ENCODE measurements around the gene TNC.

The TNC gene

DNA sequence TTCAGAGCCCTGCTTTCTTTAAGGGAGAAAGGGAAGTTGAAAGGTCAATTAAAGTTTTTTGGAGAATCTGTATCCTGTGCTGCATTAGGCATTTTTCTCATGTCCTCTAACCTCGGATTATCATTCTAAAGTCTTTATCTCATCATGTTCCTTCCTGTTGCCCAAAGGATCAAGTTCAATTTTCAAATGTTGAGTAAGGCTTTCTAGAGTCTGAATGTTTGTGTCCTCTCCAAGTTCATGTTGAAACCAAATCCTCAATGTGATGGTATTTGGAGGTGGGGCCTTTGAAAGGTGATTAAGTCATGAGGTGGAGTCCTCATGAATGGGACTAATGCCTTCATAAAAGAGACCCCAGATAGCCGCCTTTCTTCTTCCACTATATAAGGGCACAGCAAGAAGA lies 20.2 kb upstream of the TNC start:
- H2AFZ ChIP-seq (ENCODE audit: low read depth, low read length, severe bottlenecking): no peak overlapping the region
- no peak overlapping the region for H3K9ac ChIP-seq (ENCODE audit: low read length)
- no peaks in the 10 kb centered on the region for H3K79me2 ChIP-seq (ENCODE audit: insufficient read depth, low read length)
- no peak overlapping the region for H3K4me2 ChIP-seq (ENCODE audit: low read depth, low read length, poor library complexity, severe bottlenecking)
- no peak for TF ChIP-seq EZH2phosphoT487 (conservative IDR thresholded peaks at IDR 0.05; ENCODE audit: low read length)
- TF ChIP-seq, protein P1, sequence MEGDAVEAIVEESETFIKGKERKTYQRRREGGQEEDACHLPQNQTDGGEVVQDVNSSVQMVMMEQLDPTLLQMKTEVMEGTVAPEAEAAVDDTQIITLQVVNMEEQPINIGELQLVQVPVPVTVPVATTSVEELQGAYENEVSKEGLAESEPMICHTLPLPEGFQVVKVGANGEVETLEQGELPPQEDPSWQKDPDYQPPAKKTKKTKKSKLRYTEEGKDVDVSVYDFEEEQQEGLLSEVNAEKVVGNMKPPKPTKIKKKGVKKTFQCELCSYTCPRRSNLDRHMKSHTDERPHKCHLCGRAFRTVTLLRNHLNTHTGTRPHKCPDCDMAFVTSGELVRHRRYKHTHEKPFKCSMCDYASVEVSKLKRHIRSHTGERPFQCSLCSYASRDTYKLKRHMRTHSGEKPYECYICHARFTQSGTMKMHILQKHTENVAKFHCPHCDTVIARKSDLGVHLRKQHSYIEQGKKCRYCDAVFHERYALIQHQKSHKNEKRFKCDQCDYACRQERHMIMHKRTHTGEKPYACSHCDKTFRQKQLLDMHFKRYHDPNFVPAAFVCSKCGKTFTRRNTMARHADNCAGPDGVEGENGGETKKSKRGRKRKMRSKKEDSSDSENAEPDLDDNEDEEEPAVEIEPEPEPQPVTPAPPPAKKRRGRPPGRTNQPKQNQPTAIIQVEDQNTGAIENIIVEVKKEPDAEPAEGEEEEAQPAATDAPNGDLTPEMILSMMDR (IDR thresholded peaks at IDR 0.05; ENCODE audit: insufficient read depth, low read length, poor library complexity, severe bottlenecking): no peak
- no peaks in the 10 kb centered on the region for H3K9me3 ChIP-seq (ENCODE audit: insufficient read depth, low read length)
- no peaks in the 10 kb centered on the region for H4K20me1 ChIP-seq (ENCODE audit: low read depth, low read length)
- no peaks in the 10 kb centered on the region for H3F3A ChIP-seq (ENCODE audit: insufficient read depth)
- H3K36me3 ChIP-seq (ENCODE audit: low read length): no peaks in the 10 kb centered on the region
- no peak overlapping the region for H3K27ac ChIP-seq (ENCODE audit: low read depth, low read length)
- H3K9me2 ChIP-seq (replicated peaks; ENCODE audit: insufficient read depth, low read length): no peaks in the 10 kb centered on the region
- H3K27me3 ChIP-seq (ENCODE audit: low read length): no peaks in the 10 kb centered on the region
- no peak overlapping the region for H3K4me3 ChIP-seq (ENCODE audit: insufficient read depth, low read length, poor library complexity, severe bottlenecking)

DNA sequence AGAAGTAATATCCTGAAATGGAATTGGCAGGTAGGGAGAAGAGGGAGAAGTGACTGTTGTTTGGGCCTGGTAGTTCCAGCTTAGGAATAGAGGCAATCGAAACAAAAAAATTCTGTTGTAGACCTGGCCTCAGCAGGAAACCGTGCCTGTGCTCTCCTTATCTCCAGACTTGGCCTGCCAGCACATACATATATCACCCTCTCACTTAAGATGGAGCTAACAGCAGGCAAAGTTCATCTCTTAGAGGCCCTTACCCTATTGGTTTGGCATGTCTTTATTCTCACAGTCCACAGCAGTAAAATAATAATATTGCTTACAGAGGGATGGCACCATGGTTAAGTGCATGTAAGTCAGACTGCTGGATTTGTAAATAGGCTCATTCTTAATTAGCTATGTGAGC lies 19.6 kb upstream of the TNC start:
- Histone ChIP-seq H3F3A (ENCODE audit: insufficient read depth) (no peaks in the 10 kb centered on the region), H3K4me3 (ENCODE audit: insufficient read depth, low read length, poor library complexity, severe bottlenecking) (no peak overlapping the region), H3K27ac (ENCODE audit: low read depth, low read length) (no peak overlapping the region), H3K4me2 (ENCODE audit: low read depth, low read length, poor library complexity, severe bottlenecking) (no peak overlapping the region), H3K36me3 (ENCODE audit: low read length) (no peaks in the 10 kb centered on the region), H3K9ac (ENCODE audit: low read length) (no peak overlapping the region), H3K9me3 (ENCODE audit: insufficient read depth, low read length) (no peaks in the 10 kb centered on the region), H3K9me2 (replicated peaks; ENCODE audit: insufficient read depth, low read length) (no peaks in the 10 kb centered on the region), H3K27me3 (ENCODE audit: low read length) (no peaks in the 10 kb centered on the region), H3K79me2 (ENCODE audit: insufficient read depth, low read length) (no peaks in the 10 kb centered on the region), H2AFZ (ENCODE audit: low read depth, low read length, severe bottlenecking) (no peak overlapping the region), H4K20me1 (ENCODE audit: low read depth, low read length) (no peaks in the 10 kb centered on the region)
- TF ChIP-seq, protein P1 (IDR thresholded peaks at IDR 0.05; ENCODE audit: insufficient read depth, low read length, poor library complexity, severe bottlenecking): no peak
- no peak for TF ChIP-seq EZH2phosphoT487 (conservative IDR thresholded peaks at IDR 0.05; ENCODE audit: low read length)

DNA sequence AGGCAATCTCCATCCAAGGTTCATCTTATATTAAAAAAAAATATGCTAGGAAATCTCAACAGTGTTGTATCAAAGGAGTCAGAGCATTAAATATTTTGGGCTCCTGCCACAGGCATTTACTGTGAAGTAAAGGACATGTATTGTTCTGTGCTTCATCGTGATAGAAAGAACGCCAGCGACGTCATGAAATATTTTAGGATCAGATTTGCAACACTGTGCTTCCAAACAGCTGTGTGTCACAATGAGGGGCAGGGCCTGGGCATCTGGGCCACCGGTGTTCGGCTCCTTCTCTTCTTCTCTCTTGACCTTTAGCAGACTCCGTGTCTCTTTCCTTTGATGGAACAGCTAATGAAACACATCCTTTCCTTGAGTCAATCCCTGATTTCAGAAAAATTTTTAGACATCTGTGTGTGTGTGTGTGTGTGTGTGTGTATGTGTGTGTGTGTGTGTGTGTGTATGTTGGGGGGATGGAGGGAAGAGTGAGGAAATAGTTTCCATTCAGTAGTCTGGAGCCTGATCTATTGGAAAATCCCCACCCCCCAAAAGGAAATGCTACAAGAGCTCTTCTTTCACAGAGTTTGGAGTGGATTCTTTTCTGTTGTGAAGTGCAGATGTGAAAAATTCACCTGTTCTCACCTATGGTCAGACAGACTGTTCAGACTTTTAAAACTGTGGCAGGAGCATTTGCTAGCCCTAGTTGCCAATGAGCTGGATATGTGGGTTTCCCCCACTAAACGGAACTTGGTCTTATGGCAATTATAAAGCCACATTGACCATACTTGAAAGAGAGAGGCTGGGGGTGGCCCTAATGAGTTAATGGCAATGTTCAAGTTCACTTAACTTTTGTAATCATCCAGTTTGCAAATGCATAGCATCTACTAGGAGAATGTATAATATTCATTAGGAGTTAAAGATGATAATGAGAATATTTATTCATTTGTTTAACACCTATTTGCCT lies 18.1 kb upstream of the TNC start:
- H3K27ac ChIP-seq (ENCODE audit: low read depth, low read length): no peak overlapping the region
- H3K4me3 ChIP-seq (ENCODE audit: insufficient read depth, low read length, poor library complexity, severe bottlenecking): no peak overlapping the region
- H3K4me2 ChIP-seq (ENCODE audit: low read depth, low read length, poor library complexity, severe bottlenecking): no peak overlapping the region
- H4K20me1 ChIP-seq (ENCODE audit: low read depth, low read length): no peaks in the 10 kb centered on the region
- no peaks in the 10 kb centered on the region for H3K9me3 ChIP-seq (ENCODE audit: insufficient read depth, low read length)
- no peaks in the 10 kb centered on the region for H3K36me3 ChIP-seq (ENCODE audit: low read length)
- H3K9ac ChIP-seq (ENCODE audit: low read length): no peak overlapping the region
- no peak overlapping the region for H2AFZ ChIP-seq (ENCODE audit: low read depth, low read length, severe bottlenecking)
- TF ChIP-seq, protein P1 (IDR thresholded peaks at IDR 0.05; ENCODE audit: insufficient read depth, low read length, poor library complexity, severe bottlenecking): no peak
- no peak for TF ChIP-seq EZH2phosphoT487 (conservative IDR thresholded peaks at IDR 0.05; ENCODE audit: low read length)
- H3K79me2 ChIP-seq (ENCODE audit: insufficient read depth, low read length): no peaks in the 10 kb centered on the region
- H3K27me3 ChIP-seq (ENCODE audit: low read length): no peaks in the 10 kb centered on the region
- H3F3A ChIP-seq (ENCODE audit: insufficient read depth): no peaks in the 10 kb centered on the region
- H3K9me2 ChIP-seq (replicated peaks; ENCODE audit: insufficient read depth, low read length): no peaks in the 10 kb centered on the region

Data from SU-DHL-6 (cell line).